Activated CD8-positive, alpha-beta T cell treated with anti-CD3 and anti-CD28 coated beads, Interleukin-2, amount 10 ng/mL, durations not matched to agents 7 days and 5 days (primary cell): ENCODE measurements around the gene RASAL2. TPM values are rescaled to one million over a fixed set of nuclear protein-coding genes. Genes with fewer than 3 reads are reported as not detected.

Source experiments
- ATAC-seq: fragments of 150-1000 bp; cut with Tn5 transposase; one replicate; pipeline ENCODE4 v1.10.0; 2021; ENCODE audit warnings: moderate library complexity
- CTCF ChIA-PET: fragments of 350-600 bp; sonication (Branson Sonifier 250); formaldehyde crosslinking; loops from one replicate; lab custom pipeline; 2021; ENCODE audit warnings: antibody characterized with exemption; lab: Charles Lee
- POLR2A ChIA-PET: fragments of 350-600 bp; sonication (Branson Sonifier 250); formaldehyde crosslinking; loops from one replicate; lab custom pipeline; 2021; ENCODE audit warnings: antibody characterized with exemption; lab: Charles Lee
- DNase-seq: peaks from one replicate; pipeline ENCODE4 v3.0.0-alpha.2; 2020
- H3K27ac Mint-ChIP-seq: one replicate; pipeline ENCODE4 v1.8.0; 2021; ENCODE audit warnings: mild to moderate bottlenecking, mixed read lengths
- H3K27me3 Mint-ChIP-seq: one replicate; pipeline ENCODE4 v1.8.0; 2021; ENCODE audit warnings: low read depth, mixed read lengths
- H3K36me3 Mint-ChIP-seq: one replicate; pipeline ENCODE4 v1.8.0; 2021; ENCODE audit warnings: low read depth, mixed read lengths
- H3K4me1 Mint-ChIP-seq: one replicate; pipeline ENCODE4 v1.8.0; 2021; ENCODE audit warnings: low read depth, mixed read lengths
- H3K4me3 Mint-ChIP-seq: one replicate; pipeline ENCODE4 v1.8.0; 2021; ENCODE audit warnings: mild to moderate bottlenecking, mixed read lengths
- H3K9me3 Mint-ChIP-seq: one replicate; pipeline ENCODE4 v1.8.0; 2022; ENCODE audit warnings: mixed read lengths; ENCODE audit not compliant: insufficient read depth
- total RNA-seq, 2 experiments: library from RNA; stranded (reverse); gene quantifications; one replicate each; pipeline ENCODE4 v1.2.3, GENCODE V29; 2021

Gene RASAL2
- total RNA-seq, 2 experiments from 2014 or later: not detected

- ChIA-PET POLR2A (no interaction called here), CTCF (no interaction called here)
- DNase-seq (no peak), ATAC-seq (no peak)
- H3K4me3 Mint-ChIP-seq: no peak overlapping the region
- H3K27me3 Mint-ChIP-seq: no peaks in the 10 kb centered on the region
- H3K36me3 Mint-ChIP-seq: no peaks in the 10 kb centered on the region
- H3K4me1 Mint-ChIP-seq: no peaks in the 10 kb centered on the region
- H3K27ac Mint-ChIP-seq: no peak overlapping the region
- no peaks in the 10 kb centered on the region for H3K9me3 Mint-ChIP-seq
Measured at GRCh38 chr1:178126741-178127185, 32.9 kb downstream of the RASAL2 start.

- Mint-ChIP-seq H3K4me1 (no peaks in the 10 kb centered on the region), H3K36me3 (no peaks in the 10 kb centered on the region), H3K27ac (no peak overlapping the region), H3K4me3 (no peak overlapping the region), H3K9me3 (no peaks in the 10 kb centered on the region), H3K27me3 (no peaks in the 10 kb centered on the region)
- ChIA-PET CTCF (no interaction called here), POLR2A (no interaction called here)
- no peak for DNase-seq
- ATAC-seq: no peak
Measured at GRCh38 chr1:178127482-178128191, 33.7 kb downstream of the RASAL2 start.

- DNase-seq: no peak
- CTCF ChIA-PET: no interaction called here
Measured at GRCh38 chr1:178133239-178133989, 39.5 kb downstream of the RASAL2 start.

GRCh38 chr1:178134061-178134460 is 40.2 kb downstream of the RASAL2 start:
- DNase-seq (no peak), ATAC-seq (no peak)
- Mint-ChIP-seq H3K36me3 (no peaks in the 10 kb centered on the region), H3K4me1 (no peaks in the 10 kb centered on the region), H3K27me3 (no peaks in the 10 kb centered on the region), H3K9me3 (no peaks in the 10 kb centered on the region), H3K27ac (no peak overlapping the region), H3K4me3 (no peak overlapping the region)
- ChIA-PET POLR2A (no interaction called here), CTCF (no interaction called here)

More at GRCh38 chr1:178133239-178133989, 39.5 kb downstream of the RASAL2 start:
- Mint-ChIP-seq H3K27ac (no peak overlapping the region), H3K4me1 (no peaks in the 10 kb centered on the region), H3K9me3 (no peaks in the 10 kb centered on the region), H3K27me3 (no peaks in the 10 kb centered on the region), H3K4me3 (no peak overlapping the region), H3K36me3 (no peaks in the 10 kb centered on the region)
- POLR2A ChIA-PET: no interaction called here
- no peak for ATAC-seq

GRCh38 chr1:178137238-178137637 is 43.3 kb downstream of the RASAL2 start:
- DNase-seq: no peak
- ChIA-PET CTCF (no interaction called here), POLR2A (no interaction called here)
- Mint-ChIP-seq H3K4me3 (no peak overlapping the region), H3K27me3 (no peaks in the 10 kb centered on the region), H3K36me3 (no peaks in the 10 kb centered on the region), H3K27ac (no peak overlapping the region), H3K9me3 (no peaks in the 10 kb centered on the region), H3K4me1 (no peaks in the 10 kb centered on the region)
- no peak for ATAC-seq

- ChIA-PET CTCF (no interaction called here), POLR2A (no interaction called here)
- H3K27ac Mint-ChIP-seq: no peak overlapping the region
- no peak overlapping the region for H3K4me3 Mint-ChIP-seq
- ATAC-seq: no peak
- no peaks in the 10 kb centered on the region for H3K36me3 Mint-ChIP-seq
- no peak for DNase-seq
- H3K27me3 Mint-ChIP-seq: no peaks in the 10 kb centered on the region
- H3K9me3 Mint-ChIP-seq: no peaks in the 10 kb centered on the region
- H3K4me1 Mint-ChIP-seq: no peaks in the 10 kb centered on the region
Measured at GRCh38 chr1:178142806-178143205, 48.9 kb downstream of the RASAL2 start.

GRCh38 chr1:178143730-178144690 is 50.1 kb downstream of the RASAL2 start:
- ChIA-PET POLR2A (no interaction called here), CTCF (no interaction called here)
- Mint-ChIP-seq H3K4me1 (no peaks in the 10 kb centered on the region), H3K9me3 (no peaks in the 10 kb centered on the region), H3K4me3 (no peak overlapping the region), H3K27ac (no peak overlapping the region), H3K36me3 (no peaks in the 10 kb centered on the region), H3K27me3 (no peaks in the 10 kb centered on the region)
- no peak for DNase-seq
- ATAC-seq: no peak

GRCh38 chr1:178145605-178146004 is 51.7 kb downstream of the RASAL2 start:
- Mint-ChIP-seq H3K4me1 (no peaks in the 10 kb centered on the region), H3K36me3 (no peaks in the 10 kb centered on the region), H3K9me3 (no peaks in the 10 kb centered on the region), H3K27ac (no peak overlapping the region), H3K27me3 (no peaks in the 10 kb centered on the region), H3K4me3 (no peak overlapping the region)
- no peak for ATAC-seq
- DNase-seq: no peak
- CTCF ChIA-PET: no interaction called here
- POLR2A ChIA-PET: no interaction called here

GRCh38 chr1:178146436-178146835 is 52.5 kb downstream of the RASAL2 start:
- no peak overlapping the region for H3K4me3 Mint-ChIP-seq
- H3K4me1 Mint-ChIP-seq: no peaks in the 10 kb centered on the region
- CTCF ChIA-PET: no interaction called here
- no peak overlapping the region for H3K27ac Mint-ChIP-seq
- H3K36me3 Mint-ChIP-seq: no peaks in the 10 kb centered on the region
- POLR2A ChIA-PET: no interaction called here
- ATAC-seq (no peak), DNase-seq (no peak)
- no peaks in the 10 kb centered on the region for H3K27me3 Mint-ChIP-seq
- H3K9me3 Mint-ChIP-seq: no peaks in the 10 kb centered on the region

GRCh38 chr1:178150610-178151009 is 56.7 kb downstream of the RASAL2 start:
- no peaks in the 10 kb centered on the region for H3K9me3 Mint-ChIP-seq
- ChIA-PET CTCF (no interaction called here), POLR2A (no interaction called here)
- no peaks in the 10 kb centered on the region for H3K4me1 Mint-ChIP-seq
- DNase-seq (no peak), ATAC-seq (no peak)
- no peak overlapping the region for H3K4me3 Mint-ChIP-seq
- H3K27ac Mint-ChIP-seq: no peak overlapping the region
- H3K36me3 Mint-ChIP-seq: no peaks in the 10 kb centered on the region
- no peaks in the 10 kb centered on the region for H3K27me3 Mint-ChIP-seq

GRCh38 chr1:178151831-178152230 is 57.9 kb downstream of the RASAL2 start:
- Mint-ChIP-seq H3K4me1 (no peaks in the 10 kb centered on the region), H3K36me3 (no peaks in the 10 kb centered on the region), H3K9me3 (no peaks in the 10 kb centered on the region), H3K4me3 (no peak overlapping the region), H3K27ac (no peak overlapping the region), H3K27me3 (no peaks in the 10 kb centered on the region)
- DNase-seq: no peak
- POLR2A ChIA-PET: no interaction called here
- CTCF ChIA-PET: no interaction called here
- no peak for ATAC-seq
